Astrocyte (in vitro differentiated cells and primary cell): ENCODE measurements around the gene CTBP1.

ENCODE experiments used
- CTCF ChIP-seq: IDR thresholded peaks from 2 replicates; pipeline ENCODE4 v1.5.1; 2011; ENCODE audit warnings: low read depth, mild to moderate bottlenecking, inconsistent platforms, low read length, moderate library complexity; ENCODE audit not compliant: insufficient read depth
- EZH2 ChIP-seq: IDR thresholded peaks from 2 replicates; pipeline ENCODE4 v1.6.1; 2012; ENCODE audit warnings: mild to moderate bottlenecking, low read length, inconsistent platforms; ENCODE audit not compliant: insufficient read depth

- TF ChIP-seq CTCF (no peak), EZH2 (no peak)
Measured at GRCh38 chr4:1285790-1286553, 37.0 kb upstream of the CTBP1 start.
